H9 (cell line): ENCODE measurements around the gene DIO2. TPM values are rescaled to one million over a fixed set of nuclear protein-coding genes. Genes with fewer than 3 reads are reported as not detected.

Experiments used
- DNase-seq: peaks from one replicate; pipeline ENCODE4 v3.0.0-alpha.2; 2017
- H2AFZ ChIP-seq: one replicate; pipeline ENCODE4 v1.6.1; 2013; ENCODE audit warnings: mild to moderate bottlenecking, low read length, control low read depth, moderate library complexity
- H2AK5ac ChIP-seq: 2 replicates; pipeline ENCODE4 v1.6.1; 2013; ENCODE audit warnings: low read length, control low read depth, mixed read lengths; ENCODE audit not compliant: insufficient read length
- H2BK120ac ChIP-seq: one replicate; pipeline ENCODE4 v1.6.1; 2013; ENCODE audit warnings: low read depth, mild to moderate bottlenecking, low read length, control low read depth, inconsistent platforms; ENCODE audit not compliant: poor library complexity, severe bottlenecking
- H2BK12ac ChIP-seq: 2 replicates; pipeline ENCODE4 v1.6.1; 2013; ENCODE audit warnings: low read length, control low read depth, mixed read lengths, low read depth; ENCODE audit not compliant: insufficient read length
- H2BK15ac ChIP-seq: 2 replicates; pipeline ENCODE4 v1.6.1; 2013; ENCODE audit warnings: low read depth, low read length, control low read depth
- H2BK20ac ChIP-seq: one replicate; pipeline ENCODE4 v1.6.1; 2013; ENCODE audit warnings: low read depth, mild to moderate bottlenecking, low read length, control low read depth, inconsistent platforms; ENCODE audit not compliant: poor library complexity, severe bottlenecking
- H2BK5ac ChIP-seq: 2 replicates; pipeline ENCODE4 v1.6.1; 2013; ENCODE audit warnings: low read length, control low read depth, mixed read lengths; ENCODE audit not compliant: insufficient read length
- H3K14ac ChIP-seq: 2 replicates; pipeline ENCODE4 v1.6.1; 2013; ENCODE audit warnings: low read length, control low read depth; ENCODE audit not compliant: insufficient read depth
- H3K18ac ChIP-seq: 2 replicates; pipeline ENCODE4 v1.6.1; 2013; ENCODE audit warnings: low read depth, mild to moderate bottlenecking, mixed read lengths, low read length, control low read depth; ENCODE audit not compliant: insufficient read length
- H3K23ac ChIP-seq: 2 replicates; pipeline ENCODE4 v1.6.1; 2013; ENCODE audit warnings: low read length, control low read depth, mixed read lengths, low read depth; ENCODE audit not compliant: insufficient read length
- H3K23me2 ChIP-seq: 2 replicates; pipeline ENCODE4 v1.6.1; 2013; ENCODE audit warnings: low read depth, mild to moderate bottlenecking, mixed read lengths, low read length, control low read depth; ENCODE audit not compliant: insufficient read length, poor library complexity, severe bottlenecking
- H3K27ac ChIP-seq: 2 replicates; pipeline ENCODE4 v1.5.1; 2013; ENCODE audit warnings: low read length, control low read depth, mixed read lengths, low read depth; ENCODE audit not compliant: insufficient read length
- H3K27me3 ChIP-seq: 2 replicates; pipeline ENCODE4 v1.6.1; 2013; ENCODE audit warnings: low read length, control low read depth, inconsistent platforms; ENCODE audit not compliant: insufficient read depth
- H3K4ac ChIP-seq: 2 replicates; pipeline ENCODE4 v1.6.1; 2013; ENCODE audit warnings: low read depth, mild to moderate bottlenecking, control low read depth, inconsistent platforms, low read length, moderate library complexity
- H3K4me1 ChIP-seq: 2 replicates; pipeline ENCODE4 v1.6.1; 2013; ENCODE audit warnings: low read length, control low read depth, inconsistent platforms; ENCODE audit not compliant: insufficient read depth
- H3K4me2 ChIP-seq: 2 replicates; pipeline ENCODE4 v1.6.1; 2013; ENCODE audit warnings: low read length, control low read depth, mixed read lengths; ENCODE audit not compliant: insufficient read length, insufficient read depth
- H3K56ac ChIP-seq: 2 replicates; pipeline ENCODE4 v1.6.1; 2013; ENCODE audit warnings: low read depth, mild to moderate bottlenecking, mixed read lengths, low read length, control low read depth; ENCODE audit not compliant: insufficient read length
- H3K79me1 ChIP-seq: 2 replicates; pipeline ENCODE4 v1.6.1; 2013; ENCODE audit warnings: low read depth, mild to moderate bottlenecking, moderate library complexity, low read length, control low read depth, inconsistent platforms; ENCODE audit not compliant: insufficient read depth, poor library complexity, severe bottlenecking
- H3K79me2 ChIP-seq: 2 replicates; pipeline ENCODE4 v1.6.1; 2013; ENCODE audit warnings: low read length, control low read depth, inconsistent platforms; ENCODE audit not compliant: insufficient read depth
- H3K9ac ChIP-seq: 2 replicates; pipeline ENCODE4 v1.6.1; 2013; ENCODE audit warnings: low read length, control low read depth, mixed read lengths; ENCODE audit not compliant: insufficient read length; ENCODE audit errors: extremely low read depth
- H3K9me3 ChIP-seq: one replicate; pipeline ENCODE4 v1.6.1; 2013; ENCODE audit warnings: low read depth, low read length, inconsistent platforms; ENCODE audit not compliant: control insufficient read depth
- H3T11ph ChIP-seq: one replicate; pipeline ENCODE4 v1.6.1; 2013; ENCODE audit warnings: mild to moderate bottlenecking, low read length, control low read depth, inconsistent platforms
- H4K20me1 ChIP-seq: one replicate; pipeline ENCODE4 v1.6.1; 2013; ENCODE audit not compliant: control insufficient read depth, insufficient read length, insufficient read depth
- H4K5ac ChIP-seq: 2 replicates; pipeline ENCODE4 v1.6.1; 2013; ENCODE audit warnings: low read depth, mild to moderate bottlenecking, mixed read lengths, low read length, control low read depth; ENCODE audit not compliant: insufficient read length
- H4K8ac ChIP-seq: replicated peaks from 2 replicates; pipeline ENCODE4 v1.6.1; 2013; ENCODE audit warnings: low read length, control low read depth, mixed read lengths, low read depth; ENCODE audit not compliant: insufficient read length
- H4K91ac ChIP-seq: 2 replicates; pipeline ENCODE4 v1.6.1; 2013; ENCODE audit warnings: low read depth, mild to moderate bottlenecking, moderate library complexity, mixed read lengths, low read length, control low read depth; ENCODE audit not compliant: insufficient read length
- H3K27ac Mint-ChIP-seq, 3 experiments: 2 replicates in 2 of 3; 3 replicates in 1 of 3; pipeline ENCODE4 v1.8.0; 2020 to 2021; ENCODE audit warnings: mixed read lengths in 3 of 3, mild to moderate bottlenecking in 1 of 3, moderate library complexity in 1 of 3
- H3K27me3 Mint-ChIP-seq: 2 replicates; pipeline ENCODE4 v1.8.0; 2021; ENCODE audit warnings: low read depth, mild to moderate bottlenecking, moderate library complexity, mixed read lengths
- H3K36me3 Mint-ChIP-seq, 3 experiments: 2 replicates in 2 of 3; 3 replicates in 1 of 3; pipeline ENCODE4 v1.8.0; 2020 to 2021; ENCODE audit warnings: low read depth in 3 of 3, mixed read lengths in 3 of 3; ENCODE audit not compliant: insufficient read depth in 1 of 3
- H3K4me1 Mint-ChIP-seq, 2 experiments: 2 replicates each; pipeline ENCODE4 v1.8.0; 2020; ENCODE audit warnings: mixed read lengths in 2 of 2
- H3K4me3 Mint-ChIP-seq, 2 experiments: 2 replicates in 1 of 2; 3 replicates in 1 of 2; pipeline ENCODE4 v1.8.0; 2020 to 2021; ENCODE audit warnings: mild to moderate bottlenecking in 2 of 2, mixed read lengths in 2 of 2, moderate library complexity in 1 of 2
- H3K9me3 Mint-ChIP-seq, 2 experiments: 2 replicates in 1 of 2; 3 replicates in 1 of 2; pipeline ENCODE4 v1.8.0; 2020; ENCODE audit warnings: mild to moderate bottlenecking in 2 of 2, mixed read lengths in 2 of 2, moderate library complexity in 1 of 2
- CTCF ChIP-seq: fragments of 200-600 bp; sonication (generic); conservative IDR thresholded peaks from 3 replicates; pipeline ENCODE4 v1.8.0; 2021; ENCODE audit warnings: antibody characterized with exemption, mild to moderate bottlenecking
- WGBS: extraction: QIAGEN DNeasy Blood & Tissue Kit; methylation state at CpG from one replicate; pipeline ENCODE4 v1.1.7; 2013; ENCODE audit warnings: missing lambda C conversion rate, low lambda C conversion rate, mixed read lengths; ENCODE audit not compliant: insufficient read length; ENCODE audit errors: extremely low coverage; 5-methylcytosine and 5-hydroxymethylcytosine counted together
- total RNA-seq: library from RNA; stranded (reverse); gene quantifications from 2 replicates; pipeline ENCODE4 v1.2.1, GENCODE V29; 2021

Gene DIO2
- total RNA-seq, 1 experiment from 2014 or later: not detected

GRCh38 chr14:80231702-80232101 is 20.4 kb upstream of the DIO2 start:
- H2BK120ac ChIP-seq: no peak overlapping the region
- no peaks in the 10 kb centered on the region for H3K23me2 ChIP-seq
- H3K79me1 ChIP-seq: no peaks in the 10 kb centered on the region
- no peak overlapping the region for H4K5ac ChIP-seq
- H3K9me3 Mint-ChIP-seq: peaks cover 38 to 40% of the 10 kb centered on the region in 2 experiments
- H3K9ac ChIP-seq: no peak overlapping the region
- H4K8ac ChIP-seq: no peak overlapping the region
- H3K23ac ChIP-seq: no peak overlapping the region
- H3K14ac ChIP-seq: no peak overlapping the region
- no peak overlapping the region for H3K56ac ChIP-seq
- no peak overlapping the region for H3T11ph ChIP-seq
- H4K20me1 ChIP-seq: no peaks in the 10 kb centered on the region
- no peak overlapping the region for H3K4ac ChIP-seq
- H3K9me3 ChIP-seq: peaks cover 9% of the 10 kb centered on the region
- no peak for DNase-seq
- H2AFZ ChIP-seq: no peak overlapping the region
- no peaks in the 10 kb centered on the region for H3K79me2 ChIP-seq
- H3K4me1 Mint-ChIP-seq: no peaks in the 10 kb centered on the region
- no peak overlapping the region for H2BK20ac ChIP-seq
- no peak overlapping the region for H2AK5ac ChIP-seq
- no peak overlapping the region for H3K27ac Mint-ChIP-seq
- no peak overlapping the region for H3K27ac ChIP-seq
- no peak overlapping the region for H2BK5ac ChIP-seq
- H3K4me1 ChIP-seq: no peaks in the 10 kb centered on the region
- H2BK12ac ChIP-seq: no peak overlapping the region
- H3K27me3 ChIP-seq: no peaks in the 10 kb centered on the region
- H4K91ac ChIP-seq: no peak overlapping the region
- H3K18ac ChIP-seq: no peak overlapping the region
- H2BK15ac ChIP-seq: no peak overlapping the region
- H3K4me2 ChIP-seq: no peak overlapping the region
- no CpG with 5 or more reads among the region's 2 CpGs for whole genome bisulfite sequencing
- peaks cover 7 to 14% (median 13%) of the 10 kb centered on the region in 3 experiments; a peak in 5 of 7 replicates for H3K36me3 Mint-ChIP-seq
- no peak for TF ChIP-seq CTCF
- H3K27me3 Mint-ChIP-seq: no peaks in the 10 kb centered on the region
- no peak overlapping the region for H3K4me3 Mint-ChIP-seq
